Stimulated activated CD8-positive, alpha-beta memory T cell treated with anti-CD3 and anti-CD28 coated beads, Interleukin-15, amount 100 ng/mL, for 48 hours (primary cell): Measurements from ENCODE around the gene MFGE8.

Experiments used
- DNase-seq, 2 donors: peaks; one replicate each; pipeline ENCODE4 v3.0.0-alpha.2; 2020; ENCODE audit warnings: low read depth in 2 of 2

Gene MFGE8

DNA sequence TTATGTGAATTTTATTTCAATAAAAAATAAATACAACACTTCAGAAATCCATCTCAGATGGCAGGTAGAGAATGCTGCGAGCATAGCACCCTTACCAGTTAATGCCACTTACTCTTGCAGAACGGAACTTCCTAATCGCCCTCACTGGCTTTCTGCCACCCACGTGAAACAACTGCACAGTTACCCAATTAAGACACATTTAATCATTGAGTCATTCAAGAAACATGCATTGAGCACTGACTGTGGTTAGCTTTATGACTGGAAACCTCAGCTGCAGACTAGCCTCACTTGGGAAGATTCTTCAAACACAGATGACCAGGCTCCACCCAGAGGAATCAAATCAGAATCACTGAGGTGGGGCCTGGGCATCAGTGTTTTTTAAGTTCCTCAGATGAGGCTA is 5.6 kb upstream of the MFGE8 start:
- peak in 1 of 2 donors; percentile 50 for DNase-seq

DNA sequence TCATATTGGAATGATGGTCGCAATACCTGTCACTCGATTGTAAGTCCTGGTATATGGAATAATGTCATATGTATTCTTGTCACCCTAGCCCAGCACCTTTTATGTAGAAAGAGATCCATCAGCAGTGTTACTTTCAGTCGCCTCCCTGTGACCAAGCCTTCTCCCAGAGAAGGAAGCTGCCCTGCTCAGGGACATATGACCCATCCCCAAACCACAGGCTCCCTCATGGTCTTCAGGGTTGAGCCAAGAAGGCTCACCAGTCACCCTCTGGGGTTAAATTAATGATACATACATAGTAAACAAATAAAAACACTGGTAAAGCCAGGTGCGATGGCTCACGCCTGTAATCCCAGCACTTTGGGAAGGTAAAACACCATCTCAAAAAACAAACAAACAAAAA is 4.6 kb upstream of the MFGE8 start:
- no peak for DNase-seq

DNA sequence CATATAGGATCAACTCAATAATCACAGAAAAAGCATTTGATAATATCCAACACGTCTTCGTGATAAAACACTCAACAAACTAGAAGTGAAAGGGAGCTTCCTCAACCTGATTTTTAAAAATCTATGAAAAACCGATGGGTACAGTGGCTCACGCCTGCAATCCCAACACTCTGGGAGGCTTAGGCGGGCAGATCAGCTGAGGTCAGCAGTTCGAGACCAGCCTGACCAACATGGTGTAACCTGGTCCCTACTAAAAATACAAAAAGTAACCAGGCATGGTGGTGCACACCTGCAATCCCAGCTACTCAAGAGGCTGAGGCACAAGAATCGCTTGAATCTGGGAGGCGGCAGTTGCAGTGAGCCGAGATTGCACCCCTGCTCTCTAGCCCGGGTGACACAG is 2.2 kb upstream of the MFGE8 start:
- no peak for DNase-seq

DNA sequence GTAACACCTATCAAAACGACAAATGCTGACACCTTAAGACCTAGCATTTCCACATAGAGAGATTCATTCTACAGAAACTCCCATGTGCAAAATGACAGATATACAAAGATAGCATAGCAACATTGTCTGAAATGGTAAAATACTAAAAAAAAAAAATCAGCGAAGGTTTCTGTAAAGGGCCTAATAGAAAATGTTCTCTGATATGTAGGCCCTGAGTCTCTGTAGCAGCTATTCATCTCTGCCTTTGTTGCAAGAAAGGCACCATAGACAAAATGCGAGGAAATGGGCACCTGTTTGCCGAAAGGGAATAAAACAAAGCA is 631 bp upstream of the MFGE8 start:
- no peak for DNase-seq

DNA sequence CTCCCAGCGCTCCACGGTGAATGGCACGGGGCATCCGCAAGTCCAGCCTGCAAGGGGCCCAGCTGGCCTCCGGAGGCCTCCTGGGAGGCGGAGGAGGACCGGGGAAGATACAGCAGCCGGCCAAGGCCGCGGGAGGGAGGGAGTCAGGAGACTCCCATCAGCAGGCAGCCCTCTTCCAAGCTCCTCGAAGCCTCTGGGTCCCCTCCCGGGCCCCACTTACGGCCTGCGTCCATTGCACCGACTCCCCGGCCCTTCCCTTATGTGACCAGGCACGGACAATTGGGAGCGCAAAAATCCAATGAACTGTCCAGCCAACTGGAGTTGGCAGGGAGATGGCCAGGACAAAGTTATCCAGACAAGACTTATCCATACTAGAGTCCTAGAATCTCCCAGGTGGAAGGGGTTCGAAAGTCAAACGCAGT is 668 bp downstream of the MFGE8 start:
- DNase-seq, result no peak

DNA sequence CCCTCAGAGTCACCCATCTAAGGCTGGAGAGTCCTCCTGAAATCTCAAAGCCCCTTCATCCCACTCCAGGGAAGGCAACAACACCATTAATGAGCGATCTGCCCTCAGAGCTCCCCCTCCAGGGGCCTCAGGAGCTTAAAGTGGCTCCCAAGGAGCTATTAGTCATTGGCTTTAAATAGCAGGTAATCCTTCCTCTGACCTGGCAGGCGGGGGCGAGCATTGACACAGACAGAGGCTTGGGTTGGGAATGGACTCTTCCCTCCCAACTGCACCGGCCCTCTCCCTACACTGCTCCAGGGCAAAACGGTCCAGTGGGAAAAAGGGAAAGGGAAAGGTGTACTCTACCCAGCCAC is 1.4 kb downstream of the MFGE8 start:
- no peak for DNase-seq

DNA sequence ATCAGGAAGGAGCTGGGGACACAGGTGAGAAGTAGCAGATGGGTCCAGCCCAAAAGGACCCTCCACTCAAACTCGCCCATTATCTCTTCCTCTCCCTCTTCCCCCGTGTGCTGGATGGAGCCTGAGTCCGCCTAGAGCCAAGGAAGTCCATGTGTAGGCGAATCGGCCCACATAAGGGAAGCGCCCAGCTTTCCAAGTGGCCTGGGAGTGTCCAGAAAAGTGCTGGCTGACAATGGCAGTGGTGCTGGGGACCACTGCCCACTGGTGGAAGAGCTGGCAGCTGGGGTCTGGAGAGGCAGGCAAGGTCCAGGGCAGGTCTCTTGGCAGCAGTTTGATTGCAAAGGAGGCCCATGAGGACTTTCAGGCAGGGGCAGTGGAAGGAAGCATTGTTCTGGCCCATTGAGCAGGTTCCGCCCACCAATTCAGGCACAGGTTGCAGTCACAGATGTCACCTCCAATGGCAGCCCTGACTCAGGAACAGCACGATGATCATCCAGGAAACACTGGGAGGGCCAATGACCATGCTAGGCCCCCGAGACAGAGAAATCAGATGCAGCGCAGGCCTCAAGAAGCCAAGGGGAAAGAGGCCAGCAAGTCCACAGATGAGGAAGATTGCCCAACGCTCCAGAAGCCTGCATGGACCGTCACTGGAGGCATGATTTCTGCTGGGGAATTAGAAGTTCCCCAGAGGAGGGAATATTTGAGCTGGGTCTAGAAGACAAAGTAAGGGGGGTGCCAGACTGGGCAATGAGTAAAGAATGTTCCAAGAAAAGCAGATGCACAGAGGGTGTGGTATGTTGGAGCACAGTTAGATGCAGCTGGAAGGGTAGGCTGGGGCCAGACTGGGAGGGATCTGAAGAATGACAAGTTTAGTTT is 3.0 kb downstream of the MFGE8 start:
- no peak for DNase-seq

DNA sequence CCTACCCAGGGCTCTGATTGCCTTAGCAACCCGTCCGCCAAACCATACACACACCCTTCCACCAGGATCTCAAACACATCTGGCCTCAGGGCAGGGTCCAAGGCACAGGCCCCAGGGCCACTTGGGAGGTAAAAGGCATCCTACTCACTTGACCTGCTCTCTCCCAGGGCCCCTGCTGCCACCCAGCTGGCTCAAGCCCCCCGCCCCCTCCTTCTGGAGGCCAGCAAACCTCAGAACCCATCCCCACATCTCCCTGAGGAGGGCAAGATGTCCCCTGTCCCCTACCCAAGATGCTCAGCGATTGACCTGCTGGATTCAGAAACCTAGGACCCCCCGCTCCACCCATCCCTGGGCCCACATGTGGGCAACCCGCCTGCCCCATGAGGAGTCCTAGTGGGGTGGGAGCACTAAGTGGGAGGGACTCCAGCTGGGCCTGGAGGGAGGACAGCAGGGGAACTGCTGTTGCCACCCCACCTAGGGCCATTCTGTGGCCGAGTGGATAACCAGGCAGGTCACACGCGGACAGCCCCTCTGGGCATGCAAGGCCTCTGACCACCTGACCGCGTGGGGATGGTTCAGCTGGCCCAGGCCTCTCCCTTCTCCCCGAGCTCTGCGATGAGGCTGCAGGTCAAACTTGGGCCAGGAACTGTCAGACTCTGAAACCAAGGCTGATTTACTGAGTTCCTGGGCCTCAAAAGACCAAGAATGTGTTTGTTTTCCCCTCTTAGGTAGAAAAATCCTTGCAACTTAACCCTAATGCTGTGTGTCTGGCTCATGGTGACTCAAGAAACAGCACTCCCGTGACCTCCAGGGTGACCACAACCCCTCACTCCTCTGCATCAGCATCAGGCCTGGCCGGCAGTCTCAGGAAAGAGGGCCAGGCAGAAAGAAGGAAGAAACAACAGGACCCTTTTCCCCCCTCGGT is 4.2 kb downstream of the MFGE8 start:
- DNase-seq, result no peak

DNA sequence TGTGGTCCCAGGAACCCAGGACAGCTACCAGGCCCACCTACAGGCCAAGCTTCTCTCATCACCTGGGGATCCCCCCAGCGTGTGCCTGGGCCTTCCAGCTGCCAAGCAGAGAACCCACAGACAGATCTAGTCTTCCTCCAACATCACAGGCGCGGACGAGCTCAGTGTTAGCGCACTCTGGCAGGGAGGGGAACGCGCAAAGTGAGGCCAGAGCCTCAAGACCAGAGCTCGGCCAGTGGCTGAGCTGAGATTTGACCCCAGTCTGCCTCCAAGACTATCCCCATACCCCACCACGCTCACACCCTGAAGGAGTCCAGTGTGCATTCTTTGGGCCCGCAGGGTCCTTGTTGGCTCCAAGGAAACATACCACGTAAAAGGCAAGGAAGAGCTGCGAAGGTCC is 5.1 kb downstream of the MFGE8 start:
- no peak for DNase-seq

DNA sequence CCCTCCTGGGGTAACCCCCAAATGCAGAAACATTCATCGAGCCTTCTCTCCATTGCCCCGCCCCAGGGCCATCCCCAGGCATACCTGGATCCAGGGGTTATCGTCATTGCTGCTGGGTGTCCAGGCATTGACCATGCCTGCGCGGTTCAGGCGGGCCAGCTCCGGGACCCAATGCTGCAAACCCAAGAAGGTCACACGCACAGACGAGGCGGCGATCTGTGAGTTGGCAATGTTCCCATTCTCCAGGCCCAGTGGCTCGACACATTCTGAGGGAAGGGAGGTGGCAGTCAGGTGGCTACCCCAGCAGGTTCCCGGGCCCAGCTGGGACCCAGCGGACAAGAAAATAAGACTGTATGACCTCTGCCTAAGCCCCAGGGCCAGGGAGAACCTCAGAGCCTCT is 6.1 kb downstream of the MFGE8 start:
- DNase-seq, result no peak

DNA sequence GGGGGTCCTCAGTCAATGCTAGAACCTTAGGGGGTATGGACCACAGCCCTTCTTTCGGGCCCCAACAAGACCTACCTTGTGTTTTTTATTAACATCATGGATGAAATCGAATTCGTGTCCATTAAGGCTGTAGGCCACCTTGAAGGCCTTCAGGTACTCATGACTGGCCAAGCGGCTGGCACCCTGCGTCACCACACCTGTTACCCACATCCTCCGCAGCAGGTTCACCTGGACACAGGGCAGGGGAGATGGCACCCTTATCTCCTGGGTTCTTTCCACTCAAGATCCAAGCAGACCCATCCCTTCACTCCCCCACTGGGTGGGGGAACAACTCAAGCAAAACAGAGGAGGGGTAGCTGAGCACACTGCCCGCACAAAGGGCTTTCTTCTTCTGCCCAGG is 6.6 kb downstream of the MFGE8 start:
- DNase-seq, result no peak

DNA sequence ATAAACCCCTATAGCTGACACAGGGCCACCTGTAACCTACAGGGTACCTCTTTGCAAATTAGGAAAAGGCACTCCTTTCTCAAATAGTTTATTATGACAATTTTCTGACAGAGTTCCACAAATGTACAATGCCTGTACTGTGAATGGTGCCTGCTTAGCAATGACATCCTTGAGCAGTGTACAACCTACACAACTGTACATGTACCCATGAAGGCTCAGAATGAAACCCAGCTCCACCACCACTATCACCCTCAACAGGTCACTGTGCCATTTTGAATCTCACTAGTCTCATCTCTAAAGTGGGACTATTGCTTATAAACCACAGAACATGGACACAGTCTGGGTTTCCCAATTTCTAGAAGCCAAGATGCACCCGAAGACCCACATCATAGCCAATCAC is 7.0 kb downstream of the MFGE8 start:
- DNase-seq, result no peak

DNA sequence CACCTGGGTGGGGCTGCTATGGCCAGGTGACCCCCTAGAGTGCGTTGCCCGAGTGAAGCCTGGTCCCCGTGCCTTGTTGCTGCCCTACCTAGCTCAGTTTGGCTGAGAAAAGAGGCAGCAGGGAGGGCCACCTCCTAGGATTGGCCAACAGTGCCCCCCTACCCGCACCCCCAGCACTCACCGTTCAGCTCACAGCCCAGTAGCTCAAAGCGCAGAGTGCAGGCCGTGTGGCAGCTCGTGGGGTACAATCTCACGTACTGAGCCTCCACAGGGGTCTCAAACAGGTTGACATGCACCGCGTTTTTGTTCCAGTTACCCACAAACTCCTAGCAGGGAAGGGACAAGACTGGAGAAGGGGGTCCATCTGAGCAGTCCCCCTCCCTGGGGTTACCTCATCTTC is 7.6 kb downstream of the MFGE8 start:
- no peak for DNase-seq

DNA sequence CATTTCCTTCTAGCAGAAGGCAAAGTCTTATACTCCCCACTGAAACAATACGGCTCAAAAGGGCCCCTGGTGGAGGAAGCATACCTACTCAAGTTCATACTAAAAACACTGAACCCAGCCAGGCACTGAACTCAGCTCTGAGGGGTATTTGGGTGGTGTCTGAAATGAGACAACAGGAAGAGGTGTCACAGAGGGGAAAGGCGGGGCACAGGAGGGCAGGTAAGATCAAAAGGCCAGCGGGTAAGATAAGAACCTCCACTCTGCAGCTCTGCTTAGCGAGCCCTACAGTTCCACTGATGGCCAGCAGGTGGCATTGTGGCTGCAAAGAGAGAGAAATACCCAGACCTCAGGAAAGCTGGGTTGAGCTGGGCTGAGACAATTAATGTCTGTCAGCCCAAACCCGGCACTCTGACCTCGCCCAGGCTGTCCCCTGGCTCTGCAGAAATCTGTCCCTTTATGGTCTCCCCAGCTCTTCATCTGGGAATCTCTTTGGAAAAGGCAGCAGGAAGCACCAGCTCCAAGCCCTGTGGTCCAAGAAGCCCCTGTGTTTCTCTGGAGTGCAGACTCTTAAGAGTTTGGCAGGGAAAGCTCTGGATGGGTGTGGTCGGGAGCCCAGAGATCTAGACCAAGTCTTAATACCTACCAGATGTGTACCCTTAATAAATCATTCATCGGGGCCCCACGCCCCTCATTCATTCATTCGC is 8.4 kb downstream of the MFGE8 start:
- peak; percentile 70 to 79 for DNase-seq

DNA sequence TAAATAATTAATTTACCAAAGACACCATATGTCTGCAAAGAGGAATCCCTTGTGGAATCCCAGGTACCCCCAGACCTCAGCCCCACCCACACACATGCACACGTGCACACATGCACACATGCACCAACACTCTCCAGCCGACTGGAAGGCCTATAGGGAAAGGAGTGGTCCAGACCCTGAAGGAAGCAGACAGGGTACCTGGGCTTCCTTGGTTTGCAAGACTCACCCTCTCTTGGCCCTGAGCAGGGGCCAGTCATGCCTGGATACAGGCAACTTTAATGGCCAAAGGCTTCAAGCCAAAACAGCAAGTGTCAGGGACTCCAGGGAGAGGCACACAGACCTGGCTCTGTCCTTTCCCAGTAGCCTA is 8.9 kb downstream of the MFGE8 start:
- DNase-seq, result no peak

DNA sequence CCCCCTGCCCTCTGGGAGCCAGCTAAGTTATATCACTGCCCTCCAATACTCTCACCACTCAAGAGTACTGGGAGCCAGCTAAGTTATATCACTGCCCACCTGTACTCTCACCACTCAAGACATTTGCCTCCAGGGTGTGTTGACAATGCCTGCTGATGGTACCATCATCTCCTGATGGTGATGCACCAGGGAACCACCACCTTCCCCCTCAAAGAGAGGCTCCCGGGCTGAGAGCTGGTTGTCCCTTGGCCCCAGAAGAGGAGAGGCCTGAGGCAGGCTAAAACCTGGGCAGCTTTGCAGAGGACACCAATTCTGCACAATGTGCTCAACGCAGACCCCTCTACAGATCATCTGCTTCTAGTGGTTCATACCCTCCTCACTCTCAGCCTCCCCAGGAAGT is 10.3 kb downstream of the MFGE8 start:
- DNase-seq, result no peak

DNA sequence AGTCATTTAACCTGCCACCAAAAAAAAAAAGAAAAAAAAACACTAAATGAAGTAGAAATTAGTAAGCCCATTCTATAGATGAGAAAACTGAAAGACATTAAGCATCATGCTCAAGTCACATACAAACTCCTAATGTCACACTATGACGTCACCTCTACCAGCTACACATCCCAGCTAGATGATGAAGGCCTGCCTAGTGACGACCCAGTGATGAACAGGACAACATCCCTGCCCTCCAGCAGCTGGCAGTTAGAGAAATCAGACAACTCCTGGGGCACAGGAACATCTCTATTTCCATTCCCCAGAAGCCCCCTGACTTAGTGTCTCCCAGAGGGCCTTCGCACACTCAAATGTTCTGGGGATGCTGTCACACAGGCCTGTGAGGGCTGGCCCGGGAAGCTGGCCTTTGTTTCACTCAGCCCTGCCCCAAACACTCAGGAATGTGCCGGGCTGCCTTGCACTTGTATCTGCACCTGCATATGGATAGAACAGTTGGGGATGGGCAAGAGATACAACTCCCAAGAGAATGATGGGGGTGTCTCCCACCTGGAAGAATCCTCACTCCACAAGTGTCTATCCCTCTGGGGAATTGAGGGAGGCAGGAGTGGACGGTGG is 10.9 kb downstream of the MFGE8 start:
- DNase-seq, result no peak

DNA sequence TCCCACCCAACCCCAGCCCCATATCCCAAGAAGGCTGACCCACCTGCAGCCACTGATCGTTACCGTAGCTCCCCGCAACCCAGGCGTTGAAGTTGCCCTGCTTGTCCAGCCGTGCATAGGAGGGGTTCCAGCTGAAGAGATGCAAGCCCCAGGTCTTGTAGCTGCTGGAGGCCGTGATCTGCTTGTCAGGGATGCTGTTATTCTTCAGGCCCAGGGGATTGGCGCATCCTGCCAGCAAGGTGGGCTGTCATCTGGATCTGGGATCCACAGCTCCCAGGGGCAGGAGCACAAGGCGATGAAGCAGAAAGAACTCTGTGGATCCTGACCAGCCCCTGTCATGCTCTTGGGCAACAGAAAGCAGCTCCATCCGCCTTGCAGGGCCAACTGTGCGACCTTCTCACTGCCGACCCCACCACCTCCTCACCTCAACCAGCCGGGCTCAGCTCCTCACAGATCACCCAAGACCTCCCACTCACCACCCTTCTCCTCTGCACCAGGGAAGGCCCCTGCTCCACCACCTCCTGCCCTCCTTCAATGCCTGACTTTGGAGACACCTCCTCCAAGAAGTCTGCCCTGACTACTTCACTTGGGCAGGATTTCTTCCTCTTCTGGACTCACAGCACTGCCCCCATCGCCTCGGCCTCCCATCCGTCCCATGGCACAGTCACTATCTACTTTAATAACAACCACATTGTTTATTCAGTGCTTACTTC is 11.5 kb downstream of the MFGE8 start:
- DNase-seq, result no peak

DNA sequence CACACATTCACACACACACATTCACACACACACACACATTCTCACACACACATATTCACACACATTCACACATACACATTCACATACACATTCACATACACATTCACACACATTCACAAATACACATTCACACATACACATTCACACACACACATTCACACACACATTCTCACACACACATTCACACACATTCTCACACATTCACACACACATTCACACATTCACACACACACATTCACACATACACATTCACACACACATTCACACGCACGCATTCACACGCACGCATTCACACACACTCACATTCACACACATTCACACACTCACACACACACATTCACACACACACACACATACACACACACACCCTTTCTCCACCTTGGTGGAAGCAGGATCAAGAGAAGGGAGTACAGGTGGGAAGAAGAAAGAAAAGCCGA is 12.2 kb downstream of the MFGE8 start:
- no peak for DNase-seq

DNA sequence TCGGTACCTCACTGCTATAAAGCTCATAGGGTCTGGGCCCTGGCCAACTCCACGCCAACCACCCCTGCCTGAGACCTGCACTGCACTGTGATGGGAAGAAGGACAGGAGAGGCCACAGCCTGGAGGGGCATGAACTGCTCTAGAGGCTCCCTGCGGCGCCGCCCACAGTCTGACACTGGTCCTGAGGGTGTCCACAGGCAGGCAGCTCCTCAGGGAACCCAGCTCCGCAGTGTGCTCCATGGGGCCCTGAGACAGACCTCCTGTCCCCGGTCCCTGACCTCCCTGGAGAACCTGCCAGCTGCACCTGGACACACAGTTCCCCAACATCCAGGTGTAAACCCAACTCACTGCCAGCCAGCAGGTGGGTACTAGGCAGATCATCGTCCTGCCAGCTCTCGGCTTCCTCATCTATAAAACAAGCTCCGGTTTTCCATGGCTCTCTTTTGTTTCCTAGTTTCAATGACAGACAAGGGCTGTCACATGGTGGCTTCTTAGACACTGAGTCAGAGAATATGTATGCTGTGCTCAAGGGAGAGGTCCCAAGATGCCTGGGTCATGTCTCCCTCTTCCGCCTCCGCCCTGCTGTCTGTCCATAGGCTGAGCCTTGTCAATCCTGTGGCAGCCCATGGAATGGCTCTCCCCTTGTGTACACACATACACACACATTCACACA is 12.7 kb downstream of the MFGE8 start:
- DNase-seq, result no peak

DNA sequence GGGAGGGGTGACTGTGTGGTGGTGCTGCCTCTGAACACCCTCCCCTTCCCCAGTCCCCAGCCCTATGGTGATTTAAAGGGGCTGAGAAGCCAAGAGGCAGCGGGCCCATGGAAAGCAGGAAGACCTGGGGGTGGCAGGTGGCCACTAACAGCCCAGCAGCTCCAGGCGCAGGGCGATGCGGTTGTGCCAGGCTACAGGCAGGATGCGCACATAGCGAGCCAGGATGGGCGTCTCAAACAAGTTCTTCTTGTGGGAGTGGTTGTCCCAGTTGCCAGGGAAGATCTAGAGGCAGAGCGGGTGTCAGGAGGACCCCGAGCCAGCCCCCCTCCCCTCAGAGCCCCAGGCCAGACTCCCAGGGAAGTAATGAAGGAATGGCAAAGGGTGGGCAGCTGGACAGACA is 13.9 kb downstream of the MFGE8 start:
- no peak for DNase-seq
